Astrocyte (in vitro differentiated cells and primary cell): ENCODE data around the gene GALNT17. TPM values are rescaled to one million over a fixed set of nuclear protein-coding genes. Genes with fewer than 3 reads are reported as not detected.

ENCODE experiments used
- DNase-seq: peaks from one replicate; pipeline ENCODE4 v3.0.0-alpha.2; 2010; ENCODE audit warnings: low read depth
- FAIRE-seq: peaks from 2 replicates; lab custom pipeline; 2011; peaks lifted over from hg19 to GRCh38; lab: Jason Lieb, UNC
- H2AFZ ChIP-seq: 2 replicates; pipeline ENCODE4 v1.6.0; 2012; ENCODE audit warnings: low read depth, low read length, inconsistent platforms
- H3K27ac ChIP-seq: 2 replicates; pipeline ENCODE4 v1.5.1; 2011; ENCODE audit warnings: low read depth, low read length, inconsistent platforms
- H3K27me3 ChIP-seq: 2 replicates; pipeline ENCODE4 v1.6.0; 2011; ENCODE audit warnings: low read length, inconsistent platforms; ENCODE audit not compliant: insufficient read depth
- H3K36me3 ChIP-seq: 2 replicates; pipeline ENCODE4 v1.5.1; 2011; ENCODE audit warnings: low read length, inconsistent platforms; ENCODE audit not compliant: insufficient read depth
- H3K4me1 ChIP-seq: 2 replicates; pipeline ENCODE4 v1.5.1; 2011; ENCODE audit warnings: low read length, inconsistent platforms; ENCODE audit not compliant: insufficient read depth
- H3K4me2 ChIP-seq: 2 replicates; pipeline ENCODE4 v1.6.0; 2012; ENCODE audit warnings: low read length, inconsistent platforms
- H3K4me3 ChIP-seq: 2 replicates; pipeline ENCODE4 v1.5.1; 2011; ENCODE audit warnings: low read depth, mild to moderate bottlenecking, low read length, inconsistent platforms; ENCODE audit not compliant: insufficient read depth
- H3K79me2 ChIP-seq: 2 replicates; pipeline ENCODE4 v1.6.0; 2012; ENCODE audit warnings: mild to moderate bottlenecking, low read length, inconsistent platforms; ENCODE audit not compliant: insufficient read depth
- H3K9ac ChIP-seq: 2 replicates; pipeline ENCODE4 v1.6.0; 2012; ENCODE audit warnings: mild to moderate bottlenecking, low read length, inconsistent platforms
- H3K9me3 ChIP-seq: 2 replicates; pipeline ENCODE4 v1.5.1; 2012; ENCODE audit warnings: low read depth, mild to moderate bottlenecking, low read length, inconsistent platforms; ENCODE audit not compliant: insufficient read depth
- H4K20me1 ChIP-seq: 2 replicates; pipeline ENCODE4 v1.6.0; 2012; ENCODE audit warnings: low read length, inconsistent platforms; ENCODE audit not compliant: insufficient read depth
- H3K27ac Mint-ChIP-seq: one replicate; pipeline ENCODE4 v1.8.0; 2021; ENCODE audit warnings: mild to moderate bottlenecking, mixed read lengths; ENCODE audit not compliant: unreplicated experiment
- H3K27me3 Mint-ChIP-seq: one replicate; pipeline ENCODE4 v1.8.0; 2021; ENCODE audit warnings: low read depth, mixed read lengths; ENCODE audit not compliant: unreplicated experiment
- H3K36me3 Mint-ChIP-seq: one replicate; pipeline ENCODE4 v1.8.0; 2021; ENCODE audit warnings: low read depth, mixed read lengths; ENCODE audit not compliant: unreplicated experiment
- H3K4me1 Mint-ChIP-seq: one replicate; pipeline ENCODE4 v1.8.0; 2021; ENCODE audit warnings: low read depth, mixed read lengths; ENCODE audit not compliant: unreplicated experiment
- H3K4me3 Mint-ChIP-seq: one replicate; pipeline ENCODE4 v1.8.0; 2021; ENCODE audit warnings: mild to moderate bottlenecking, moderate library complexity, mixed read lengths; ENCODE audit not compliant: unreplicated experiment
- H3K9me3 Mint-ChIP-seq: one replicate; pipeline ENCODE4 v1.8.0; 2021; ENCODE audit warnings: mild to moderate bottlenecking, mixed read lengths; ENCODE audit not compliant: unreplicated experiment
- CTCF ChIP-seq: IDR thresholded peaks from 2 replicates; pipeline ENCODE4 v1.5.1; 2011; ENCODE audit warnings: low read depth, mild to moderate bottlenecking, inconsistent platforms, low read length, moderate library complexity; ENCODE audit not compliant: insufficient read depth
- EZH2 ChIP-seq: IDR thresholded peaks from 2 replicates; pipeline ENCODE4 v1.6.1; 2012; ENCODE audit warnings: mild to moderate bottlenecking, low read length, inconsistent platforms; ENCODE audit not compliant: insufficient read depth
- total RNA-seq: library from RNA; stranded (reverse); gene quantifications from 2 replicates; pipeline ENCODE4 v1.2.1, GENCODE V29; 2021

Gene GALNT17
- total RNA-seq, 1 donor from 2014 or later = 7.8 TPM

GRCh38 chr7:71526106-71526505, 394.2 kb downstream of the GALNT17 start:
- H3K79me2 ChIP-seq = no peaks in the 10 kb centered on the region
- FAIRE-seq (no peak), DNase-seq (no peak)
- Mint-ChIP-seq H3K9me3 (peaks cover 3% of the 10 kb centered on the region), H3K27me3 (peaks cover 1% of the 10 kb centered on the region), H3K4me3 (no peak overlapping the region), H3K36me3 (no peaks in the 10 kb centered on the region), H3K4me1 (no peaks in the 10 kb centered on the region), H3K27ac (no peak overlapping the region)
- H3K4me3 ChIP-seq = no peak overlapping the region
- no peak overlapping the region for H3K4me2 ChIP-seq
- H3K4me1 ChIP-seq = no peaks in the 10 kb centered on the region
- no peak overlapping the region for H3K27ac ChIP-seq
- TF ChIP-seq EZH2 (no peak), CTCF (no peak)
- no peaks in the 10 kb centered on the region for H3K36me3 ChIP-seq
- H2AFZ ChIP-seq = no peak overlapping the region
- no peaks in the 10 kb centered on the region for H3K9me3 ChIP-seq
- no peaks in the 10 kb centered on the region for H4K20me1 ChIP-seq
- H3K27me3 ChIP-seq = no peaks in the 10 kb centered on the region
- H3K9ac ChIP-seq = no peak overlapping the region

GRCh38 chr7:71527213-71527612, 395.3 kb downstream of the GALNT17 start:
- H3K27ac Mint-ChIP-seq = no peak overlapping the region
- Histone ChIP-seq H3K9ac (no peak overlapping the region), H3K9me3 (no peaks in the 10 kb centered on the region), H4K20me1 (no peaks in the 10 kb centered on the region), H3K27me3 (no peaks in the 10 kb centered on the region), H3K27ac (no peak overlapping the region), H3K4me2 (no peak overlapping the region), H3K79me2 (no peaks in the 10 kb centered on the region), H3K4me3 (no peak overlapping the region), H3K36me3 (no peaks in the 10 kb centered on the region), H2AFZ (no peak overlapping the region), H3K4me1 (no peaks in the 10 kb centered on the region)
- peaks cover 1% of the 10 kb centered on the region for H3K27me3 Mint-ChIP-seq
- H3K9me3 Mint-ChIP-seq = peaks cover 2% of the 10 kb centered on the region
- no peak overlapping the region for H3K4me3 Mint-ChIP-seq
- no peaks in the 10 kb centered on the region for H3K36me3 Mint-ChIP-seq
- FAIRE-seq = no peak
- DNase-seq = no peak
- TF ChIP-seq EZH2 = no peak
- TF ChIP-seq CTCF = no peak
- no peaks in the 10 kb centered on the region for H3K4me1 Mint-ChIP-seq

GRCh38 chr7:71535616-71536015, 403.7 kb downstream of the GALNT17 start:
- FAIRE-seq = no peak
- no peaks in the 10 kb centered on the region for H3K4me1 ChIP-seq

More at GRCh38 chr7:71535616-71536015, 403.7 kb downstream of the GALNT17 start:
- Histone ChIP-seq H3K4me3 (no peak overlapping the region), H3K27ac (no peak overlapping the region), H3K9me3 (no peaks in the 10 kb centered on the region), H3K79me2 (no peaks in the 10 kb centered on the region), H2AFZ (no peak overlapping the region), H4K20me1 (no peaks in the 10 kb centered on the region), H3K4me2 (no peak overlapping the region), H3K27me3 (no peaks in the 10 kb centered on the region), H3K36me3 (no peaks in the 10 kb centered on the region), H3K9ac (no peak overlapping the region)
- H3K4me1 Mint-ChIP-seq = no peaks in the 10 kb centered on the region
- DNase-seq = no peak
- no peak overlapping the region for H3K27ac Mint-ChIP-seq
- no peak overlapping the region for H3K4me3 Mint-ChIP-seq
- TF ChIP-seq CTCF (no peak), EZH2 (no peak)
- no peaks in the 10 kb centered on the region for H3K36me3 Mint-ChIP-seq
- H3K27me3 Mint-ChIP-seq = peaks cover 7% of the 10 kb centered on the region
- H3K9me3 Mint-ChIP-seq = peaks cover 5% of the 10 kb centered on the region
